Trophoblast cell (in vitro differentiated cells and primary cell): ENCODE data around the gene SLAMF7.
A peak's percentile ranks its signal among the peaks of the same experiment; 100 is the strongest.

Experiments used
- DNase-seq, 2 donors: peaks; one replicate each; pipeline ENCODE4 v3.0.0-alpha.2; 2016
- H2AFZ ChIP-seq: 2 replicates; pipeline ENCODE4 v1.6.1; 2013; ENCODE audit warnings: low read length, moderate library complexity, mild to moderate bottlenecking; ENCODE audit not compliant: insufficient read depth, poor library complexity
- H2AK5ac ChIP-seq: 2 replicates; pipeline ENCODE4 v1.6.1; 2013; ENCODE audit warnings: mild to moderate bottlenecking, low read length
- H2BK120ac ChIP-seq: 2 replicates; pipeline ENCODE4 v1.6.1; 2013; ENCODE audit warnings: low read length, mild to moderate bottlenecking, moderate library complexity; ENCODE audit not compliant: insufficient read depth, poor library complexity
- H2BK12ac ChIP-seq: 2 replicates; pipeline ENCODE4 v1.6.1; 2013; ENCODE audit warnings: mild to moderate bottlenecking, low read length, moderate library complexity
- H2BK5ac ChIP-seq: 2 replicates; pipeline ENCODE4 v1.6.1; 2013; ENCODE audit warnings: low read length, low read depth, moderate library complexity, mild to moderate bottlenecking; ENCODE audit not compliant: poor library complexity
- H3K14ac ChIP-seq: 2 replicates; pipeline ENCODE4 v1.6.1; 2013; ENCODE audit warnings: mild to moderate bottlenecking, low read length
- H3K18ac ChIP-seq: 2 replicates; pipeline ENCODE4 v1.6.1; 2013; ENCODE audit warnings: mild to moderate bottlenecking, low read length
- H3K23ac ChIP-seq: 2 replicates; pipeline ENCODE4 v1.6.1; 2013; ENCODE audit warnings: low read length
- H3K27ac ChIP-seq: 2 replicates; pipeline ENCODE4 v1.5.1; 2013; ENCODE audit warnings: low read depth, mild to moderate bottlenecking, inconsistent platforms, low read length, moderate library complexity
- H3K27me3 ChIP-seq: 2 replicates; pipeline ENCODE4 v1.6.1; 2013; ENCODE audit warnings: inconsistent platforms, mild to moderate bottlenecking, low read length, moderate library complexity; ENCODE audit not compliant: insufficient read depth
- H3K36me3 ChIP-seq, 2 experiments: 1 replicate in 1 of 2; 2 replicates in 1 of 2; pipeline ENCODE4 v1.6.1; 2013; ENCODE audit warnings: low read length in 2 of 2, mild to moderate bottlenecking in 2 of 2, moderate library complexity in 1 of 2; ENCODE audit not compliant: insufficient read depth in 2 of 2, control insufficient read depth in 1 of 2
- H3K4ac ChIP-seq: 2 replicates; pipeline ENCODE4 v1.6.1; 2013; ENCODE audit warnings: low read depth, mild to moderate bottlenecking, low read length, moderate library complexity
- H3K4me1 ChIP-seq, 2 experiments: 1 replicate in 1 of 2; 2 replicates in 1 of 2; pipeline ENCODE4 v1.6.1; 2013; ENCODE audit warnings: low read length in 2 of 2, mild to moderate bottlenecking in 2 of 2, moderate library complexity in 1 of 2; ENCODE audit not compliant: insufficient read depth in 2 of 2, control insufficient read depth in 1 of 2
- H3K4me2 ChIP-seq: 2 replicates; pipeline ENCODE4 v1.6.1; 2013; ENCODE audit warnings: inconsistent platforms, mild to moderate bottlenecking, low read length, moderate library complexity
- H3K4me3 ChIP-seq: 2 replicates; pipeline ENCODE4 v1.5.1; 2013; ENCODE audit warnings: mild to moderate bottlenecking, low read depth, low read length, inconsistent platforms
- H3K79me1 ChIP-seq: one replicate; pipeline ENCODE4 v1.6.1; 2013; ENCODE audit warnings: low read length
- H3K79me2 ChIP-seq: 2 replicates; pipeline ENCODE4 v1.6.1; 2013; ENCODE audit warnings: low read length, mild to moderate bottlenecking; ENCODE audit not compliant: control insufficient read depth, insufficient read depth, poor library complexity
- H3K9ac ChIP-seq: 2 replicates; pipeline ENCODE4 v1.6.1; 2013; ENCODE audit warnings: mild to moderate bottlenecking, low read length
- H3K9me3 ChIP-seq: 2 replicates; pipeline ENCODE4 v1.6.1; 2013; ENCODE audit warnings: low read depth, mild to moderate bottlenecking, control low read depth, inconsistent platforms, low read length; ENCODE audit not compliant: insufficient read depth
- H4K12ac ChIP-seq: 2 replicates; pipeline ENCODE4 v1.6.1; 2013; ENCODE audit warnings: low read depth, mild to moderate bottlenecking, low read length, moderate library complexity
- H4K8ac ChIP-seq: 2 replicates; pipeline ENCODE4 v1.6.1; 2013; ENCODE audit warnings: low read depth, mild to moderate bottlenecking, low read length, moderate library complexity
- H4K91ac ChIP-seq: one replicate; pipeline ENCODE4 v1.6.1; 2013; ENCODE audit warnings: low read depth, mild to moderate bottlenecking, low read length, moderate library complexity
- WGBS: extraction: QIAGEN DNeasy Blood & Tissue Kit; methylation state at CpG from one replicate; pipeline ENCODE4 v1.1.7; 2013; ENCODE audit warnings: missing lambda C conversion rate; ENCODE audit not compliant: insufficient read length, insufficient coverage; ENCODE audit errors: extremely low coverage; 5-methylcytosine and 5-hydroxymethylcytosine counted together

The SLAMF7 gene

GRCh38 chr1:160797271-160797709, 58.2 kb downstream of the SLAMF7 start:
- Histone ChIP-seq H2AK5ac (no peak overlapping the region), H3K36me3 (no peaks in the 10 kb centered on the region), H3K4me3 (no peak overlapping the region), H4K8ac (no peak overlapping the region), H4K91ac (no peak overlapping the region), H3K23ac (no peak overlapping the region), H3K4ac (no peak overlapping the region), H3K9ac (no peak overlapping the region), H3K14ac (no peak overlapping the region), H2AFZ (no peak overlapping the region), H2BK5ac (no peak overlapping the region), H3K27ac (no peak overlapping the region), H3K9me3 (peaks cover 3% of the 10 kb centered on the region), H3K27me3 (no peaks in the 10 kb centered on the region), H2BK120ac (no peak overlapping the region), H3K79me2 (no peaks in the 10 kb centered on the region), H2BK12ac (no peak overlapping the region), H3K79me1 (no peaks in the 10 kb centered on the region), H3K18ac (no peak overlapping the region), H3K4me1 (no peaks in the 10 kb centered on the region), H4K12ac (no peak overlapping the region), H3K4me2 (no peak overlapping the region)
- no peak for DNase-seq
- WGBS, result no CpG with 5 or more reads among the region's 3 CpGs

GRCh38 chr1:160797861-160798273, 58.8 kb downstream of the SLAMF7 start:
- H2BK120ac ChIP-seq, result no peak overlapping the region
- DNase-seq, result peak in 1 of 2 donors; percentile 43
- no peaks in the 10 kb centered on the region for H3K36me3 ChIP-seq
- H2AFZ ChIP-seq, result no peak overlapping the region
- no CpG with 5 or more reads among the region's 4 CpGs for WGBS
- no peak overlapping the region for H4K91ac ChIP-seq
- no peaks in the 10 kb centered on the region for H3K27me3 ChIP-seq
- H3K9ac ChIP-seq, result no peak overlapping the region
- no peak overlapping the region for H3K23ac ChIP-seq
- no peak overlapping the region for H3K18ac ChIP-seq
- no peaks in the 10 kb centered on the region for H3K79me2 ChIP-seq
- no peak overlapping the region for H3K4ac ChIP-seq
- H3K27ac ChIP-seq, result no peak overlapping the region
- no peak overlapping the region for H3K4me3 ChIP-seq
- H2BK5ac ChIP-seq, result no peak overlapping the region
- no peak overlapping the region for H4K12ac ChIP-seq
- H4K8ac ChIP-seq, result no peak overlapping the region
- no peak overlapping the region for H3K14ac ChIP-seq
- no peak overlapping the region for H3K4me2 ChIP-seq
- H2AK5ac ChIP-seq, result no peak overlapping the region
- H3K79me1 ChIP-seq, result no peaks in the 10 kb centered on the region
- H3K9me3 ChIP-seq, result peaks cover 3% of the 10 kb centered on the region
- no peaks in the 10 kb centered on the region for H3K4me1 ChIP-seq
- no peak overlapping the region for H2BK12ac ChIP-seq

GRCh38 chr1:160798439-160798838, 59.4 kb downstream of the SLAMF7 start:
- H3K23ac ChIP-seq, result no peak overlapping the region
- WGBS, result no CpG with 5 or more reads among the region's 2 CpGs
- H3K27me3 ChIP-seq, result no peaks in the 10 kb centered on the region
- H2BK120ac ChIP-seq, result no peak overlapping the region
- no peak overlapping the region for H3K18ac ChIP-seq
- no peak overlapping the region for H4K91ac ChIP-seq
- H3K14ac ChIP-seq, result no peak overlapping the region
- H3K4me3 ChIP-seq, result no peak overlapping the region
- no peak overlapping the region for H2AFZ ChIP-seq
- H2BK5ac ChIP-seq, result no peak overlapping the region
- DNase-seq, result no peak
- no peaks in the 10 kb centered on the region for H3K79me2 ChIP-seq
- H2AK5ac ChIP-seq, result no peak overlapping the region
- H3K9ac ChIP-seq, result no peak overlapping the region
- no peaks in the 10 kb centered on the region for H3K36me3 ChIP-seq
- H3K4ac ChIP-seq, result no peak overlapping the region
- H2BK12ac ChIP-seq, result no peak overlapping the region
- no peak overlapping the region for H4K12ac ChIP-seq
- H3K79me1 ChIP-seq, result no peaks in the 10 kb centered on the region
- no peak overlapping the region for H4K8ac ChIP-seq
- peaks cover 3% of the 10 kb centered on the region for H3K9me3 ChIP-seq
- no peak overlapping the region for H3K4me2 ChIP-seq
- H3K4me1 ChIP-seq, result no peaks in the 10 kb centered on the region
- H3K27ac ChIP-seq, result no peak overlapping the region

GRCh38 chr1:160799641-160800040, 60.6 kb downstream of the SLAMF7 start:
- Histone ChIP-seq H3K27ac (no peak overlapping the region), H3K79me2 (no peaks in the 10 kb centered on the region), H2AK5ac (no peak overlapping the region), H3K27me3 (no peaks in the 10 kb centered on the region), H3K4me3 (no peak overlapping the region), H3K79me1 (no peaks in the 10 kb centered on the region), H3K36me3 (no peaks in the 10 kb centered on the region), H4K91ac (no peak overlapping the region), H3K18ac (no peak overlapping the region), H2BK5ac (no peak overlapping the region), H3K9ac (no peak overlapping the region), H4K8ac (no peak overlapping the region), H3K23ac (no peak overlapping the region), H3K14ac (no peak overlapping the region), H2AFZ (no peak overlapping the region), H3K9me3 (peaks cover 3% of the 10 kb centered on the region), H2BK120ac (no peak overlapping the region), H2BK12ac (no peak overlapping the region), H3K4ac (no peak overlapping the region), H3K4me2 (no peak overlapping the region), H3K4me1 (no peaks in the 10 kb centered on the region), H4K12ac (no peak overlapping the region)
- DNase-seq, result no peak
- WGBS, result no CpG with 5 or more reads among the region's 5 CpGs
